GM18519 (cell line): ENCODE measurements around the gene CMTM5.
"Not testable (repeated sequence)": the region's sequence is repeated elsewhere in the genome, so short reads cannot be mapped to it uniquely, and the experiment has no call there.

Experiments
- ATAC-seq: cut with Tn5 transposase; IDR thresholded peaks from one replicate; pipeline ENCODE4 v1.9.1; 2021; ENCODE audit warnings: mild to moderate bottlenecking, moderate library complexity; ENCODE audit not compliant: unreplicated experiment, low FRiP score

Gene CMTM5

GRCh38 chr14:23396126-23396525, 19.3 kb downstream of the CMTM5 start:
- no peak for ATAC-seq

GRCh38 chr14:23396781-23397407, 20.0 kb downstream of the CMTM5 start:
- ATAC-seq: no peak

GRCh38 chr14:23398348-23398747, 21.5 kb downstream of the CMTM5 start:
- no peak for ATAC-seq

- ATAC-seq: no peak
These were observed 22.3 kb downstream of the CMTM5 start for GRCh38 chr14:23399136-23399535.

GRCh38 chr14:23399591-23399990, 22.7 kb downstream of the CMTM5 start:
- ATAC-seq: no peak

- not testable (repeated sequence) for ATAC-seq
These were observed 23.8 kb downstream of the CMTM5 start for GRCh38 chr14:23400496-23401149.

GRCh38 chr14:23401291-23401690, 24.4 kb downstream of the CMTM5 start:
- no peak for ATAC-seq

GRCh38 chr14:23402296-23403138, 25.7 kb downstream of the CMTM5 start:
- ATAC-seq: no peak

GRCh38 chr14:23403139-23403438, 26.2 kb downstream of the CMTM5 start:
- ATAC-seq: no peak

- ATAC-seq: no peak
These were observed 27.1 kb downstream of the CMTM5 start for GRCh38 chr14:23403908-23404307.

GRCh38 chr14:23404331-23404900, 27.6 kb downstream of the CMTM5 start:
- no peak for ATAC-seq

- no peak for ATAC-seq
These were observed 28.2 kb downstream of the CMTM5 start for GRCh38 chr14:23405096-23405495.

- ATAC-seq: no peak
These were observed 28.7 kb downstream of the CMTM5 start for GRCh38 chr14:23405516-23406025.

- ATAC-seq: no peak
These were observed 29.4 kb downstream of the CMTM5 start for GRCh38 chr14:23406244-23406643.

GRCh38 chr14:23406725-23407355, 30.0 kb downstream of the CMTM5 start:
- ATAC-seq: no peak

GRCh38 chr14:23407516-23408306, 30.9 kb downstream of the CMTM5 start, which contains the start of gene MYH6:
Gene MYH6, minus strand, starts transcription at chr14:23408273. Its CDS starts 1,050 bp downstream, at chr14:23407223.
- ATAC-seq: no peak

- no peak for ATAC-seq
These were observed 31.4 kb downstream of the CMTM5 start for GRCh38 chr14:23408307-23408630.

- ATAC-seq: no peak
These were observed 32.6 kb downstream of the CMTM5 start for GRCh38 chr14:23409475-23409874.

GRCh38 chr14:23409966-23410635, 33.3 kb downstream of the CMTM5 start:
- no peak for ATAC-seq
